Stimulated activated CD8-positive, alpha-beta memory T cell treated with anti-CD3 and anti-CD28 coated beads, Interleukin-15, amount 100 ng/mL, for 48 hours (primary cell): ENCODE results near the gene PDILT.

ENCODE experiments used
- DNase-seq, 2 donors: peaks; one replicate each; pipeline ENCODE4 v3.0.0-alpha.2; 2020; ENCODE audit warnings: low read depth in 2 of 2

Gene PDILT

DNA sequence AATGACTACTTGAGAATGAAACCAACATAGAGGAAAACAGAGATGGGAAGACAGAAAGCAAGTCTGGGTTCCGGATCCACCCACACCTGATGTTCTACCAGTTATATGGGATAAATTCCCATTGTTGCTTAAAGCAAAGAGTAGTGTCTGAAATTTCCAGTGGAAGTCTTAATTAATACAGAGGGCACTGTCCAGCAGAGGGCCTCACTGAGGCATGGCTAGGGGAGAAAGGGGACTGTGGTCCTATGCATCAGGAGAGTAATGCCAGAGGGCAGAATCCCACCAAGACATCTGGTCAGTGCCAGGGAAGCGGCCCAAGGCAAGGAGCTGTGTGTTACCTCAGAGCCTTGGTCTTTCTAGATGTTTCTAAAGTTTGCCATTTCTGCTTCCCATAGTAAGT lies 44.5 kb downstream of the PDILT start:
- no peak for DNase-seq

- DNase-seq, result no peak
These were observed 49.3 kb downstream of the PDILT start for GRCh38 chr16:20355114-20355782.

DNA sequence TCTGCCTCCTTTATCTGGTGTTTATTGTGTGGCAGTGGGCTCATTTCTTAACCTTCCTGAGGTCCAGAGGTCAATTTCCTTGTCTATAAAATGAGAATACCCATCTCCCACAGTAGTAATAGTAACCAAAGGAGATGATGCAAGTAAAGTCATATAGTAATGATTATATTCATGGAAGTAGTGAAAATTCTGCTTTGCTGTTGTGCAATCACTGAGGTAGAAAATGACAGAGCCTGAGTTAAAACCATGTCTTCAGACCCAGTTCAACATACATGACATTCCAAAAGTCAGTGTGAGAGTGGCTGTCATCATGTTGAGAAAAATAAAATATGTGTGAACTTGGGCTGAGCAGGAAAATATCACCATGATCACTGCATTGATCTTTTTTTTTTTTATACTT lies 51.2 kb downstream of the PDILT start:
- no peak for DNase-seq

DNA sequence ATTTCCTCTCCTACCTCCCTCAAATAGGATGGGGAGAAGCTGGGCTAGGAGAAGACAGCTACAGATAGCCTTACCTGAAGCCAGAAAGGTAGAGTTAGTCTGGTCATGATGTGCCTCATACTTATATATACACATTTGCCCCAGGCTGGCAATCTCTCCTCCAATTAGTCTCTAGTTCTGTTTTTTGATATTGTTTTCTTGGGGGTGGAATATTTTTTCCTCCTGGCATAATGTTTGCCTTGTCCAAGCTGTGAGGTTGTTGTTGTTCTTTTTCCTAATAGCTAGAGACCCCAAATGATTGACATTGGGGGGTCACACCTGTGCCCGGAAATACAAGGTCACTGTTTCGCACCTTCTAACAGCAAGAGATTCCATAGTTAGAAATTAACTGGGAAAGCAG lies 51.9 kb downstream of the PDILT start, which contains the start of gene UMOD:
Gene UMOD, minus strand, starts transcription at position 101 of the 400 bp plus-strand sequence. CDS start 1,978 bp downstream, outside the sequence.
- DNase-seq, result no peak

- DNase-seq, result no peak
These were observed 54.9 kb downstream of the PDILT start for GRCh38 chr16:20349615-20350014.

DNA sequence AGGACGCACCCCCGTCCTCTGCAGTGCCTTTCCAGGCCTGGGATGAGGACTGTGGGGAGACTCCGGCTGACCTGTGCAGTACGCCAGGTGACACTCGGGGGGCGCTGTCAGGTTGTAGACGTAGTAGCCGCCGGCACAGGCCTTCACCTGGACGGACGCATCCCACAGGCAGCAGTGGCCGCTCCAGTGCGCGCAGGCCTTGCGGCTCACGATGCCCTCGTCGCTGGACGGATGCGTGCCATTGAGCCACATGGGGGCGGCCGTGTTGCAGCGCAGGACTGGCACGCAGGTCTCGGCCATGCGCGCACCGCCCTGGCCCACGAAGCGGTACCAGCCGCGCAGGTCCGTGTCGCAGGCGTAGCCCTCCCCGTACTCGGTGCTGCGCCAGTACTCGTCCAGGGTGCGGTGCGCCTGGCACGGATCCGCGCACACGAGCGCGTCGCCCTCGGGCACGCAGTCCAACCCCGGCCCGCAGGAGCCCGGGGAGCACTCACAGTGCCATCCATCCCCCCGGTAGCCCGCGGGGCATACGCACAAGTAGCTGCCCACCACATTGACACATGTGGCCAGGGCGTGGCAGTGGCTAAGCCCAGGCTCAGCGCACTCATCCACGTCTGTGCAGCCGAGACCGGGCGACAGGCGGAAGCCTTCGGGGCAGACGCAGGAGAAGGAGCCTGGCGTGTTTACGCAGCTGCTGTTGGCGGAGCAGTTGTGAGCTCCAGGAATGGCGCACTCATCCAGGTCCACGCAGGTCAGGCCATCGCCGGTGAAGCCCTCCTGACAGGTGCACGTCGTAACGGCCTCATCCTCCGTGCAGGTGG lies 56.0 kb downstream of the PDILT start:
- no peak for DNase-seq

- no peak for DNase-seq
These were observed 56.7 kb downstream of the PDILT start for GRCh38 chr16:20347666-20348364.

DNA sequence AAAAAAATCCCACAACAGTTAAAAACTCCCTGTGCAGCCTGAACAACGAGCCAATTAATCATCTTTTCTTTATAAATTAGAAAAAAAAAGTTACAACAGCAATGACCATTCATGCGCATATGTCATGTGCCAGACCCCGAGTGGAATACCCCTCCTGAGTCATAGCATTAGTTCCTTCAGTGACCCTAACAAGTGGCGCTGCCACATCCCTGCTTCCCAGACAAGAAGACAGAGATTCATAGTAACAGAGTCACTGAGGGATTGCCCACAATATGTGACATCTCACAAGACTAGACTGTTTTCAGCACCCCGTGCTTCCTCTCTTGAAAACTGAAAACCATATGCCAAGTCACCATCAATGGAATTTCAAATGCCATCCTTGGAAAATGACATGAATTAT lies 59.9 kb downstream of the PDILT start:
- DNase-seq, result no peak

DNA sequence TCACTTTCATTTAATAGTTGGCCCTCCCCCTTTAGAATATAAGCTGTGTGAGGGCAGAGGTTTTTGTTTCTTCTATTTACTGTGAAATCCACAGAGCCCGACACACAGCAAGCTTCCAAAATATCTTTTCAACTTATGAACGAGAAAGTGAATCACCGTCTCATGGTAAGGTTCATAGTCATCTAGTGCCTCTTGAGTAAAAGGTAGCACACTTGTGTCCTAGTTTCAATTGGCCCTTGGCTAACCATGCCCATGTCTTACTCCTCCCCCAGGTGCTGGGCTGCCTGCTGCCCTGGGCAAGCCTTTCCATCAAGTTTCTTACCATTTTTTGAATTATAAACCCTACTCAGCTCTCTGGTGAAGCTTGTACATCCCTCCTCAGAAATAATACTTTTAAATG lies 64.8 kb downstream of the PDILT start:
- no peak for DNase-seq

- DNase-seq, result no peak
These were observed 67.6 kb downstream of the PDILT start for GRCh38 chr16:20336955-20337354.

GRCh38 chr16:20334396-20334795 lies 70.1 kb downstream of the PDILT start:
- no peak for DNase-seq

- DNase-seq, result no peak
These were observed 71.4 kb downstream of the PDILT start for GRCh38 chr16:20333120-20333519.

GRCh38 chr16:20332411-20332810 lies 72.1 kb downstream of the PDILT start:
- no peak for DNase-seq

DNA sequence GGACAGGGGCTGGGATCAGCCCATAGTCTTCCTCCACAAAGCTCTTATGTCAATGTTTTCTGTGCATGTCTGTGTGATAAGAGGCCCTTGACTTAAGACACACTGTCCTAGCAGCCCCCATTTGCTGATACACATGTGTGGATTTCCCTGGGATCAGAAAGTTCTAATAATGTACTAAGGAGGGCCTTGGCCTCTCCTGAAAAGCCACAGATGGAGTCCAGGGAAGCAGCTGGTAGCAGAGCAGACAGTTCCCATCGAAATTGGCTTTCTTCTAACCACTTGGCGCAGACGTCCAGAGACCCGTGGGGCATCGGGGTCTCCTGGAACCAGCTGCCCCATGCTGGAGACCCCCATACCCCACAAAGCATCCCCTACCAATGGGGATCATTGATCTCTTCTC lies 72.9 kb downstream of the PDILT start:
- no peak for DNase-seq

DNA sequence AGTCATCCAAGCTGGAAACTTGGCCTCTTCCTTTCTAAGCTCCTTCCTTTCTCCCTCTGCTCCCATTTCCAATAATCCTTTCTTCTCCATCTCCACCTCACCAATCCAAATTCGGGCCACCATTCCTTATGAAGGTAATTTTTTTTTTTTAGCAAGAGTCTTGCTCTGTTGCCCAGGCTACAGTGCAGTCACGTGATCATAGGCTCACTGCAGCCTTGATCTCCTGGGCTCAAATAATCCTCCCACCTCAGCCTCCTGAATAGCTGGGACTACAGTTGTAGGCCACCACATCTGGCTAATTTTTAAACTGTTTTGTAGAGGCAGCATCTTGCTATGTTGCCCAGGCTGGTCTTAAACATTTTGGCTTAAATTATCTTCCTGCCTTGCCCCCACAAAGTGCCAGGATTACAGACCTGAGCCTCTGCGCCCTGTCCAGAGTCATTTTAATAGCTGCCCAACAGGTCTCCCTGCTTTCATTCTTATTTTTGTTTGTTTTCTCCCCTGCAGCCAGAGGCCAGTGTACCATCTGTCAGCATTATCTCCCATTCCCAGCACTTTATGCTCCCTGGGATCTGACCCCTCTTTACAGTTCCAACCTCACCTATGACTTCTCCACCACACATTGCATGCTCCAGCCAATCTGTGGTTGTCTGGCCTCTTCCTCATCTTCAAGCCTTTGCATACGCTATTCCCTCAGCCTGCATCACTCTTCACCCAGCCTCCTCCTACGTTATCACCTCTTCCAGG lies 75.0 kb downstream of the PDILT start:
- no peak for DNase-seq

GRCh38 chr16:20327444-20328041 lies 77.0 kb downstream of the PDILT start, which contains the start of gene GP2:
GP2 (minus strand) TSS chr16:20327513; CDS start chr16:20326431, 1,082 bp downstream.
- DNase-seq, result no peak

DNA sequence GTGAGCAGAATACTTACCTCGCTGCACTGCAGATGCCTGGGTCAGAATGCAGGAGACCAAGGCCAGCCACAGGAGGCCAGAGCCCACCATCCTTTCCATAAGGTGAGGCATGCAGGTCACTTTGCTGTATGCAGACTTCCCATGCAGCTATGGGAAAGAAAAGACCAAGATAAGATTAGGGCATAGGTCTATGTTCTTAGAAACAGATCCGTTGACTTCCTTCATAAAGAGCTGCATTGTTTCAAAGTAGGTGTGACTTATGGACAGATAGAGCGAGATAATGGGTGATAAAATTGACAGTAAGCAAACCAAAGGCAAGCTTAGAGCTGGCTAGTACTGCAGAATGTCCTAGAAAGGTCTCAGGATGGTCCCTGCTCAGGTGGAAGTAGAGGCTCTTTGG lies 78.2 kb downstream of the PDILT start:
- no peak for DNase-seq

- no peak for DNase-seq
These were observed 79.5 kb downstream of the PDILT start for GRCh38 chr16:20325005-20325404.

DNA sequence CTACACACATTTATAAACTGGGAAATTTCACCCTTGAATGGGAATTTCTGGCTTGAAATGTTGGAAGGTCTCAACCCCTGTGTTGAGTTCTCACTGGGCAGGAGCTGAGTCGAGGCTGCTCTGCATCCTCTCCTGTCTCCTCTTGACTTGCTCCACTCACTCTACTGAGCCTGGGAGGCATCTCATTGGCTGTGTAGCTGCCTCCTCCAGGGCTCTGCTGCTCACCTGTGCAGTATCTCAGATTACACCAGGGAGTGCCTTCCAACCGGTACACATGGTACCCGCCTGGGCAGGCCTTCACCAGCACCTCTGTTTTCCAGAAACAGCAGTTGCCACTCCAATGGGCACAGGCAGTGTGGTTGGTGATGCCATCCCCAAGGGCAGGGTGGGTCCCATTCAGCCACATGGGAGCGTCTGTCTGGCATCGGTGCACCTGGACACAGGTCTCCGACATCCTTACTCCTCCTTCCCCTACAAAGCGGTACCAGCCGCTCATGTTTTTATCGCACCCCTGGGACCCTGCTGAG lies 80.9 kb downstream of the PDILT start:
- no peak for DNase-seq

GRCh38 chr16:20322696-20323095 lies 81.8 kb downstream of the PDILT start:
- DNase-seq, result no peak

DNA sequence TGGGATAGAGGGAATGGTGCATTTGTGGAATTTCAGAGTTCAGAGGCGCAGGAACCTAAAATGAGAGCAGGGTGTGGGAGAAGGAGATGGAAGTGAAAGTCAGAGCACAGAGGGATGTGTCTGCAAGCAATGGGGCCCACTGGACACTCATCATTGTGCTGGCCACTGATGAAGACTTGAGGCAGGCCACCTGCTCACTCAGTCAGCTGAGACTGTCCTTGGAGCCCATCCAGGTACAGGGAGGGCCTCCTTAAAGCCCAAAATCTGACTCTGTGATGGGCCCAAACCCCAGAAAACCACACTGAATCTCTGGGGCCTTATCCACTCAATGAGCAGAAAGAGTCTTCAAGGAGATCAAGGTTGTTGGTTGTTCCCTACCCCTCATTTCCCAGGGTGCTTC lies 82.9 kb downstream of the PDILT start:
- DNase-seq, result no peak
